Measurements from ENCODE around the gene PGAP3. TPM values are rescaled to one million over a fixed set of nuclear protein-coding genes. Genes with fewer than 3 reads are reported as not detected.
A peak's percentile ranks its signal among the peaks of the same experiment; 100 is the strongest.

PGAP3 gene
- total RNA-seq, 2 experiments from 2014 or later: 6.4 to 7.4 TPM

DNA sequence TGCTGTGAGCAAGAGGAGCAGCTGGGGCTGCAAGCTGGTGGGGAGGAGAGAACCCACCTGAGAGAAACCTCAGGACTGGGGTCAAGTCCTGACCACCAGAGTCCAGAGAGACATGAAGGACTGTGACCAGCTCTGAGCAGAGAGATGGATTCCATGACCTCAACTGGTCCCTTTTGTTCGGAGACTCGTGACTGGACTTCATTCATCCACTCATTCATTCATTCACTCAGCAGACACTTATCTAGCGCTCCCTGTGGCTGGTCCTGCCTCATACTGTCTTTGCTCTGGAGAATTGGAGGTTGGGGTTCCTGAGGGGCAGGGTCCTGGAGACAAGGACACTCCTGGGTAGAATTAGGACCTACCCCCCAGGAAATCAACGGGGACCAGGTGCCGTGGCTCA is 16.1 kb upstream of the PGAP3 start:
- intact Hi-C loops (cut with micrococcal nuclease): no loop called here
- Mint-ChIP-seq H3K9me3 (no peaks in the 10 kb centered on the region), H3K27ac (no peak overlapping the region), H3K27me3 (peaks cover 25% of the 10 kb centered on the region), H3K4me1 (ENCODE audit: low read depth) (peaks cover 17% of the 10 kb centered on the region), H3K4me3 (no peak overlapping the region), H3K36me3 (ENCODE audit: low read depth) (peaks cover under 1% of the 10 kb centered on the region)
- TF ChIP-seq, protein P1, sequence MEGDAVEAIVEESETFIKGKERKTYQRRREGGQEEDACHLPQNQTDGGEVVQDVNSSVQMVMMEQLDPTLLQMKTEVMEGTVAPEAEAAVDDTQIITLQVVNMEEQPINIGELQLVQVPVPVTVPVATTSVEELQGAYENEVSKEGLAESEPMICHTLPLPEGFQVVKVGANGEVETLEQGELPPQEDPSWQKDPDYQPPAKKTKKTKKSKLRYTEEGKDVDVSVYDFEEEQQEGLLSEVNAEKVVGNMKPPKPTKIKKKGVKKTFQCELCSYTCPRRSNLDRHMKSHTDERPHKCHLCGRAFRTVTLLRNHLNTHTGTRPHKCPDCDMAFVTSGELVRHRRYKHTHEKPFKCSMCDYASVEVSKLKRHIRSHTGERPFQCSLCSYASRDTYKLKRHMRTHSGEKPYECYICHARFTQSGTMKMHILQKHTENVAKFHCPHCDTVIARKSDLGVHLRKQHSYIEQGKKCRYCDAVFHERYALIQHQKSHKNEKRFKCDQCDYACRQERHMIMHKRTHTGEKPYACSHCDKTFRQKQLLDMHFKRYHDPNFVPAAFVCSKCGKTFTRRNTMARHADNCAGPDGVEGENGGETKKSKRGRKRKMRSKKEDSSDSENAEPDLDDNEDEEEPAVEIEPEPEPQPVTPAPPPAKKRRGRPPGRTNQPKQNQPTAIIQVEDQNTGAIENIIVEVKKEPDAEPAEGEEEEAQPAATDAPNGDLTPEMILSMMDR (IDR thresholded peaks at IDR 0.05): no peak
- ChIA-PET POLR2A (no interaction called here), CTCF (interaction anchor here (0.8 to 1.5 kb wide), 5 partner anchors 10 to 82 kb away, joined by 3 to 5 read pairs (median 3); partner anchors contain the start of gene PNMT)
- no peak for DNase-seq
- ATAC-seq: no peak

DNA sequence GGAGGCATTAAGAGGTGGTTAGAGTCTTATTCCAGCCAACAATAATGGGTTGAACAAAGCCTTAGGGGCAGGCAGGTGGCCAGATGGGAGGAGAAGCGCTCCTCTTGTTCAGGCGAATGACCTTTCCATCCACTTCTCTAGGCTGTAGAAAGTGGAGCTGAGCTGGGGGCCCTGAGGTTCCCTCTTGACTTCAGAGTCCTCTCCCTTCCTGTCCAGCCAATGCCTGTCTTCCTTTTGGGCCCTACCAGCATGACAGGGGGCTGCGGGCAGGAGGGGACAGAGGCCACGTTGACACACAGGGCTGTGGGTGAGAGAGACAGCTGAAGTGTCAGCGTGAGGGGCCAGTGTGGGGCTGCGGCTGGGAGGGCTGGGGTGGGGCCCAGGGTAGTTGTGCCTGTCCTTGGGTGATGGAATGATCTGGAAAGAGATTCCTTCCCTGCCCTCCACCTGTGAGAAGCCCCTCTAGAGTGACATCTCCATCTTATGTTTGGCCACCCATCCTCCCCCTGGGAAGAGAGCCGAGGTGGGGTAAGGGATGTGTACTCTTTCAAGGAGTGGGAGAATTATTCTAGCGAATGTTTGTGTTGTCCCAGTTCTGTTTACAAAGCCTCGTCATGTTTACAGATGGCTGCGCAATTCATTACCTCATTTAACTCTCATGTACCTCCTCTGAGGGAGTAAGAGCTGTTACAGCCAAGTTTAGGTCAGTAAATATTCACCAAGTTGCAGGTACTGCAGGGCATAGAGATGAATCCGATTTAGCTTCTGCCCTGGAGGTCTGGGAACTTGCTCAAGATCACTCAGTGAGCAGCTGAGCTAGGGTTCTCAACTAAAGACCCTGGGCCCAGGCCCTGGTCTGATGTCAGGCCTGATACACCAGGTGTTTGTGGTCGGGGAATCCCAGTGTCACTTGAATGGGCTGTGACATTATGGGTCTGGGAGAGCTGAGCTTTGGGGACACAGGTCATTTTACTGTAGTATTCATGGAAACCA is 15.3 kb upstream of the PGAP3 start:
- ATAC-seq (no peak), DNase-seq (peak; percentile 31)
- intact Hi-C loops (cut with micrococcal nuclease): no loop called here
- no peak overlapping the region for H3K27ac Mint-ChIP-seq
- no peak overlapping the region for H3K4me3 Mint-ChIP-seq
- POLR2A ChIA-PET: no interaction called here
- TF ChIP-seq, protein P1 (IDR thresholded peaks at IDR 0.05): no peak
- CTCF ChIA-PET: interaction anchor here (0.8 to 1.5 kb wide), 6 partner anchors 11 to 82 kb away, joined by 3 to 5 read pairs (median 3); partner anchors contain the start of gene PNMT
- H3K36me3 Mint-ChIP-seq (ENCODE audit: low read depth): peaks cover 2% of the 10 kb centered on the region
- H3K4me1 Mint-ChIP-seq (ENCODE audit: low read depth): peaks cover 17% of the 10 kb centered on the region
- peaks cover 27% of the 10 kb centered on the region for H3K27me3 Mint-ChIP-seq
- H3K9me3 Mint-ChIP-seq: no peaks in the 10 kb centered on the region

DNA sequence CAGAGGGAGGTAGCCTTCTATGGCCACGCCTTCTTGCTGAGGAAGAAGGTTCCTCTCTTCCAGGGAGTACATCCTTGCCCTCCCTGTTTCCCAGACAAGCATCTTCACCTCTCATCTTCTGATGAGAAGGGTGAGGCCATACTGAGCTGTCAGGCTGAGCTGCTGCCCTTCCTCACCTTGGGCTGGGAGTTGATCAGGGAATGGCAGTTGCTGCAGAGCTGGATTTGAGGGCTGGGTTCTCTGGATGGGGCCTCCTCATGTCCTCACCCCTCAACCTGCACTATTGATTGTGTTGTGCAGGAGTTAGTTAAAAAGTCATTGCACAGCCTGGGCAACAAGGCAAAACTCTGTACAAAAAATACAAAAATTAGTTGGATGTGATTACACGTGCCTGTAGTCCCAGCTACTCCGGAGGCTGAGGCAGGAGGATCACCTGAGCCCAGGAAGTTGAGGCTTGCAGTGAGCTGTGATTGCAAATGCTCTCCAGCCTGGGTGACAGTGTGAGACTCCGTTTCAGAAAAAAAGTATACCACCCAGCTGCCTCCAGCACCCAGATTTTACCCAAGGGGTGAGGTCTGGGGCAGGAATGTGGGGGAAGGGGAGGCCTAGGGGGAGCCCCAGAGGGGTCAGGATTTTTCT is 14.0 kb upstream of the PGAP3 start:
- no peak for ATAC-seq
- no peak for DNase-seq
- Mint-ChIP-seq H3K27ac (no peak overlapping the region), H3K4me1 (ENCODE audit: low read depth) (peaks cover 11% of the 10 kb centered on the region), H3K4me3 (no peak overlapping the region), H3K36me3 (ENCODE audit: low read depth) (peaks cover 2% of the 10 kb centered on the region), H3K27me3 (peaks cover 29% of the 10 kb centered on the region), H3K9me3 (no peaks in the 10 kb centered on the region)
- TF ChIP-seq, protein P1 (IDR thresholded peaks at IDR 0.05): no peak
- intact Hi-C loops (cut with micrococcal nuclease): no loop called here
- ChIA-PET POLR2A (no interaction called here), CTCF (interaction anchor here (1.2 kb wide), 1 partner anchor 19 kb away, joined by 3 read pairs; no protein-coding TSS in a partner anchor)

DNA sequence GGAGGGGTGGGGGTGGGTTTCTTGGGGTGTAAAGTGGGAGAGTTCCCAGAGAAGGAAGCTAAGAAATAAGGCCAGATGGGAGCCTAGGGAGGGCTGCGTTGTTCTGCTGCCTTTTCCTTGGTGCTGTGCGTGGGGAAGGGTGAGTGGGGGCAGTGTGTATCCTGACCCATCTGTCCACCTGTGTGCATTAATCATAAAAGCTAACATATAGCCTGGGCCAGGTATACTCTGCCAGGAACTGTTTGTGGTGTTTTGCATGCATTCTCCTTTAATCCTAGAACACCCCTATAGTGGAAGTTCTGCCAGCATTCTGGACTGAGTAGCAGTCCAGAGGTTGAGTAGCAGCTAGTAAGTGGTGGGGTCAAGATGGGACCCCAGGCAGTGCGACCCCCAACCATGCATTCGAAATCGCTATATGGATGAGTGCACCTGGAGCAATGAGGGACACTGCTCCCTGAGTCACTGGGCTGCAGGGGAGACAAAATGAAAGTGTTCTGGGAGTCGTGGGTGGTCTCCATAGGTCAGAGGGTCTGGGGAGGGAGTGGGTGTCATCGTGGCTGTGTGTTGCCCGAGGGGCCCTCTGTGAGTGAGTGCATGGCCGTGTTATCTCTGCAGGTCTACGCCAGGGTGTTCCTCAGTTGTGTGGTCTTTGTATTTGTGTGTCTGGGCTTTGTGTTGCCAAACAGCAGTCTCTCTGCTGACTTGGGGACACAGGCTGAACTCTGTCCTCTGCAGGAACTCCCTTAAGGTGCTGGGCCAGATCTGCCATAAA is 13.3 kb upstream of the PGAP3 start:
- H3K27ac Mint-ChIP-seq: no peak overlapping the region
- CTCF ChIA-PET: interaction anchor here (1.0 to 1.8 kb wide), 4 partner anchors 29 to 279 kb away, joined by 3 to 7 read pairs (median 4); partner anchors contain the start of genes MIEN1 and PSMD3
- peaks cover 2% of the 10 kb centered on the region for H3K36me3 Mint-ChIP-seq (ENCODE audit: low read depth)
- no peak for DNase-seq
- no peak overlapping the region for H3K4me3 Mint-ChIP-seq
- ATAC-seq: no peak
- H3K27me3 Mint-ChIP-seq: peaks cover 29% of the 10 kb centered on the region
- POLR2A ChIA-PET: interaction anchor here (1.2 kb wide), 1 partner anchor 14 kb away, joined by 3 read pairs; the partner anchor contains the start of gene PGAP3
- peaks cover 8% of the 10 kb centered on the region for H3K4me1 Mint-ChIP-seq (ENCODE audit: low read depth)
- H3K9me3 Mint-ChIP-seq: no peaks in the 10 kb centered on the region
- TF ChIP-seq, protein P1 (IDR thresholded peaks at IDR 0.05): no peak
- intact Hi-C loops (cut with micrococcal nuclease): no loop called here

All from activated CD8-positive, alpha-beta T cell treated with anti-CD3 and anti-CD28 coated beads for 36 hours (primary cell).